ENCODE measurements around the gene RPS6KA3.

The RPS6KA3 gene

DNA sequence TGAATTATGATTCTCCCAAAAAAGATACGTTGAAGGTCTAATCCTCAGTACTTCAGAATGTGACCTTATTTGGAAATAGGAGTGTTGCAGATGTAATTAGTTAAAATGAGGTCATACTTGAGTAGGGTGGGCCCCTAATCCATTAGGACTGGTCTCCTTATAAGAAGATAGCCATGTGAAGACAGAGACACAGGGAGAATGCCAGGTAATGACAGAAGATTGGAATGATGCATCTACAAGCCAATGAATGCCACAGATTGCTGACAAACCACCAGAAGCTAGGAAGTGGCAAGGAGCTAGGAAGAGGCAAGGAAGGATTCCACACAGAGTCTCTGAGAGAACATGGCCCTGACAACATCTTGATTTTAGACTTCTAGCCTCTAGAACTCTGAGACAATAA lies 7.4 kb upstream of the RPS6KA3 start:
- TF ChIP-seq CTCF (IDR thresholded peaks at IDR 0.05) (no peak), ZFX (IDR thresholded peaks at IDR 0.05; ENCODE audit: borderline replicate concordance) (no peak)
- no peak overlapping the region for H3K27ac ChIP-seq

- no peak overlapping the region for H3K27ac ChIP-seq
- TF ChIP-seq ZFX (IDR thresholded peaks at IDR 0.05; ENCODE audit: borderline replicate concordance) (no peak), CTCF (IDR thresholded peaks at IDR 0.05) (no peak)
Measured at GRCh38 chrX:20271730-20272129, 5.0 kb upstream of the RPS6KA3 start.

DNA sequence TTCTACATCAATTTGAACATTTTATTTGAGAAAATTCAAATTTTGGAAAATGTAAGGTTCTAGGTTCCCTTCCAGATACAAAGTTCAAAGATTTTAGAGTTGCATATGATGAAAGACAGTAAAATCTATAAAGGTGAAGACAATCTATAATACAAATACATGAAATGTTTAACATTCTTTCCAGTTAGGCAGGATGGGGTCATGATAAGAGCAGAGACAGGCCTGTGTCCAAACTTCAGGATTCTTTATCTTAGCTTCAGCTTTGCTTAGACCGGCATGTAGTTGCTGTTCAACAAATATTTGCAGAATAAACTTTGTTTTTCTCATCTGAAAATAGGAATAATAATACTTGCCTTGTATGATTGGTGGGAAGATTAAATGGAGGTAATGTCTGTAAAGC lies 4.5 kb upstream of the RPS6KA3 start:
- TF ChIP-seq ZFX (IDR thresholded peaks at IDR 0.05; ENCODE audit: borderline replicate concordance) (no peak), CTCF (IDR thresholded peaks at IDR 0.05) (no peak)
- no peak overlapping the region for H3K27ac ChIP-seq

DNA sequence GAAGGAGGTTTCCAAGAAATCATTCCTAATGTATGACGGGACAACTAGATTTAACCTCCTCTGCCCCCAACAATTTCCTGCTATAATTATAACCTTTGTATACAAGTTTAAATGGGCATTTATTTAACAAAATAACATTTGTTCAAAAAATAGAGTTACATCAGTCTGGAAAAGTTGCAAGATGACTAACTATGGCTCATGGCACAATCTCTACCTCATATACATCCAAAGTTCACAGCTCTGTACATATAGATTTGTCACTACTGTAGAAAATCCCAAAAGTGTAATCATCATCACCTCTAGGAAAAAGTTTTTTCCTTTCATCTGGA lies 3.8 kb upstream of the RPS6KA3 start:
- H3K27ac ChIP-seq = no peak overlapping the region
- TF ChIP-seq CTCF (IDR thresholded peaks at IDR 0.05) = no peak
- no peak for TF ChIP-seq ZFX (IDR thresholded peaks at IDR 0.05; ENCODE audit: borderline replicate concordance)

GRCh38 chrX:20269848-20270561 lies 3.3 kb upstream of the RPS6KA3 start:
- TF ChIP-seq CTCF (IDR thresholded peaks at IDR 0.05) (no peak), ZFX (IDR thresholded peaks at IDR 0.05; ENCODE audit: borderline replicate concordance) (no peak)
- H3K27ac ChIP-seq = no peak overlapping the region

DNA sequence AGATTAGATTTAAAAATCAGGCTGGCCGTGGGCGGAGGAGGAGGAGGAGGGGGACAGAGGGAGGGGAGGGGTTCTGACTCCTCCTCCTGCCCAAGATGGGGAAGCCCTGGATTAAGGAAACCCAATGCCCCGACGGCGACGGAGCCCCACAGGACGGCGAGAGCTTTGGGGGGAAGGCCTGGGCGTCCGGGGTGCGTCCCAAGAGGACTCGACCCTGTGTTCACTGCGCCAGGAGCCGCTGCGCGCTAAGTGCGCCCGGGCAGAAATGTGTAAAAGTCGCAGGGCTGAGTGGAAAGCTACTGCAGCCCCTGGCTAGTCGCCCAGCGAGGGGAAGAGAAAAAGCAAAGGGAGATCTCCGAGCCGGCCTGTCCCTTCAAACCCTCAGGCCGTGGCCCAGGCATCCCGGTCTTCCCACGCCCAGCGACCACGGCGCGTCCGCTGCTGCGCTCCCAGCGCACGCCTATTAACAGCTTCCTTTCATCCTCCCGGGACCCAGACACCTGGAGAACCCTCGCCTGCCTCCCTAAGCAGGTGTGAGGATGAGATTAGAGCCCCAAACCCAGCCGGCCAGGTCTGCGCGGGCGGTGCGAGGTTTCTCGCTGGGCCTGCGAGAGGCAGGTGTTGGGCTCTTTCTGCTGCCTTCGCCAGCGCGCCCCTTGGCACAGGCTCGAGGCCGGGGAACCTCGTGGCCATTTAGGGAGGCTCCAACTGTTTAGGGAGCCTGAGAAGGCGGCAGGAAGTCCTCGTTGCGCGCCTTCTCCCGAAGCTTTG lies 1.4 kb upstream of the RPS6KA3 start:
- TF ChIP-seq CTCF (IDR thresholded peaks at IDR 0.05) = no peak
- TF ChIP-seq ZFX (IDR thresholded peaks at IDR 0.05; ENCODE audit: borderline replicate concordance) = no peak
- H3K27ac ChIP-seq = no peak overlapping the region

DNA sequence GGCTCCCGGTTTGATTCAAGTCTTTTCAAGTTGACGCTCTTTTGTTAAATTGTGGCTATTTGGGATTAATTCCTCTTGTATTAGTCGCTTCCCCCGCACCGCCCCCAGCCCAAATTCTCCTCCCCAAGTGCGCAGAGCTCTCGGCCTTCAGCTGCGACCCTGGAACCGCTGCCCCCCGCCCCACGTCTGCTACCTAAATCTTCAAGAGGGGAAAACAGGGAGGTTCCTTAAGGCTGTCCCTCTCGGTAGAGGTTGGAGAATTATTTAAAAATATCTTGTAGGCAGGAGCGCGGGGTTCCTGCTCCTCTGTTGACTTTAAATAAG lies 860 bp upstream of the RPS6KA3 start:
- no peak for TF ChIP-seq CTCF (IDR thresholded peaks at IDR 0.05)
- TF ChIP-seq ZFX (IDR thresholded peaks at IDR 0.05; ENCODE audit: borderline replicate concordance) = no peak
- H3K27ac ChIP-seq = no peak overlapping the region
